Ascending aorta (tissue), 2 donors: Measurements from ENCODE around the gene NAV2. TPM values are rescaled to one million over a fixed set of nuclear protein-coding genes. Genes with fewer than 3 reads are reported as not detected.
A peak's percentile ranks its signal among the peaks of the same experiment; 100 is the strongest.

Experiments
- DNase-seq, 2 donors: peaks; one replicate each; pipeline ENCODE4 v3.0.0-alpha.2; 2019; ENCODE audit warnings: low spot score in 2 of 2
- H3K27ac ChIP-seq, 2 donors: fragments of 200-600 bp; sonication (generic); one replicate each; pipeline ENCODE4 v1.5.1; 2016 to 2017; ENCODE audit warnings: mild to moderate bottlenecking in 1 of 2
- H3K27me3 ChIP-seq: fragments of 200-600 bp; sonication (generic); one replicate; pipeline ENCODE4 v1.5.1; 2017
- H3K36me3 ChIP-seq, 2 donors: fragments of 200-600 bp; sonication (generic); one replicate each; pipeline ENCODE4 v1.5.1; 2016
- H3K4me1 ChIP-seq, 2 donors: fragments of 200-600 bp; sonication (generic); one replicate each; pipeline ENCODE4 v1.5.1; 2016 to 2017; ENCODE audit warnings: mild to moderate bottlenecking in 1 of 2
- H3K4me3 ChIP-seq, 2 donors: fragments of 200-600 bp; sonication (generic); one replicate each; pipeline ENCODE4 v1.5.1; 2016 to 2017; ENCODE audit warnings: mild to moderate bottlenecking in 1 of 2
- H3K9me3 ChIP-seq, 2 donors: fragments of 200-600 bp; sonication (generic); one replicate each; pipeline ENCODE4 v1.5.1; 2016
- CTCF ChIP-seq, 3 experiments: fragments of 200-600 bp in 2 of 3; fragments of 450-650 bp in 1 of 3; sonication (generic) in 2 of 3; IDR thresholded peaks; one replicate each; pipeline ENCODE4 v1.5.1; 2016 to 2019; ENCODE audit warnings: antibody characterized with exemption in 3 of 3, mild to moderate bottlenecking in 1 of 3, moderate library complexity in 1 of 3
- intact Hi-C: fragments of 100-400 bp; cut with DNase I; formaldehyde crosslinking; loops from one replicate; pipeline ENCODE4 v1.15.1; 2023
- total RNA-seq: library from RNA; depleted of rRNA; stranded (reverse); fragments of >200 nt; gene quantifications from one replicate; pipeline ENCODE4 v1.1.0, GENCODE V29; 2016

NAV2 gene
- total RNA-seq, 1 donor from 2014 or later, result 62.6 TPM

- Histone ChIP-seq H3K4me1 (peaks cover 18 to 44% of the 10 kb centered on the region in 2 donors), H3K4me3 (no peak overlapping the region), H3K9me3 (no peaks in the 10 kb centered on the region), H3K27me3 (no peaks in the 10 kb centered on the region), H3K27ac (no peak overlapping the region), H3K36me3 (peaks cover 0 to 19% of the 10 kb centered on the region in 2 donors)
- no peak for TF ChIP-seq CTCF (IDR thresholded peaks at IDR 0.05)
- intact Hi-C loops, result no loop called here
- no peak for DNase-seq
These were observed 148.5 kb downstream of the NAV2 start for GRCh38 chr11:19861171-19861570.

GRCh38 chr11:19862091-19862490 lies 149.5 kb downstream of the NAV2 start:
- Histone ChIP-seq H3K36me3 (peaks cover 0 to 12% of the 10 kb centered on the region in 2 donors), H3K4me3 (no peak overlapping the region), H3K27me3 (no peaks in the 10 kb centered on the region), H3K4me1 (peaks cover 22 to 53% of the 10 kb centered on the region in 2 donors), H3K9me3 (no peaks in the 10 kb centered on the region), H3K27ac (peak overlapping the region in 1 of 2 donors; percentile 23)
- intact Hi-C loops, result no loop called here
- TF ChIP-seq CTCF (IDR thresholded peaks at IDR 0.05), result no peak
- no peak for DNase-seq

GRCh38 chr11:19864141-19865140 lies 151.8 kb downstream of the NAV2 start:
- TF ChIP-seq CTCF (IDR thresholded peaks at IDR 0.05), result no peak
- Histone ChIP-seq H3K27ac (peak overlapping the region in 1 of 2 donors; percentile 5), H3K9me3 (no peaks in the 10 kb centered on the region), H3K36me3 (peaks cover under 1 to 12% of the 10 kb centered on the region in 2 donors), H3K4me3 (no peak overlapping the region), H3K27me3 (no peaks in the 10 kb centered on the region), H3K4me1 (peaks cover 28 to 71% of the 10 kb centered on the region in 2 donors)
- DNase-seq, result no peak
- intact Hi-C loops, result no loop called here

GRCh38 chr11:19866037-19866436 lies 153.4 kb downstream of the NAV2 start:
- no peak overlapping the region for H3K4me3 ChIP-seq
- TF ChIP-seq CTCF (IDR thresholded peaks at IDR 0.05), result no peak
- intact Hi-C loops, result no loop called here
- H3K9me3 ChIP-seq, result no peaks in the 10 kb centered on the region
- DNase-seq, result no peak
- no peak overlapping the region for H3K27ac ChIP-seq
- no peaks in the 10 kb centered on the region for H3K27me3 ChIP-seq
- H3K4me1 ChIP-seq, result peaks cover 28 to 72% of the 10 kb centered on the region in 2 donors
- peaks cover 11 to 25% of the 10 kb centered on the region in 2 donors for H3K36me3 ChIP-seq

- DNase-seq, result no peak
- intact Hi-C loops, result no loop called here
- Histone ChIP-seq H3K27ac (no peak overlapping the region), H3K27me3 (no peaks in the 10 kb centered on the region), H3K9me3 (no peaks in the 10 kb centered on the region), H3K36me3 (peaks cover 11 to 30% of the 10 kb centered on the region in 2 donors), H3K4me1 (peaks cover 28 to 70% of the 10 kb centered on the region in 2 donors), H3K4me3 (no peak overlapping the region)
- TF ChIP-seq CTCF (IDR thresholded peaks at IDR 0.05), result no peak
These were observed 153.9 kb downstream of the NAV2 start for GRCh38 chr11:19866521-19866920.
